Epithelial cell of proximal tubule (primary cell): Measurements from ENCODE around the gene SHROOM3. TPM values are rescaled to one million over a fixed set of nuclear protein-coding genes. Genes with fewer than 3 reads are reported as not detected.

Experiments used
- DNase-seq: peaks from one replicate; pipeline ENCODE4 v3.0.0-alpha.2; 2011; ENCODE audit warnings: low read depth
- H3K4me3 ChIP-seq: 2 replicates; pipeline ENCODE4 v1.5.1; 2011; ENCODE audit warnings: low read depth, mild to moderate bottlenecking, low read length
- total RNA-seq: library from RNA; depleted of rRNA; stranded (reverse); fragments of >200 nt; gene quantifications from 2 replicates; pipeline ENCODE4 v1.2.3, GENCODE V29; 2015
- TF ChIP-seq, protein P1 (sequence below): conservative IDR thresholded peaks from 2 replicates; pipeline ENCODE4 v1.5.1; 2012; ENCODE audit warnings: low read depth, mild to moderate bottlenecking, low read length

Gene SHROOM3
- total RNA-seq, 1 donor from 2014 or later: 109 TPM

DNA sequence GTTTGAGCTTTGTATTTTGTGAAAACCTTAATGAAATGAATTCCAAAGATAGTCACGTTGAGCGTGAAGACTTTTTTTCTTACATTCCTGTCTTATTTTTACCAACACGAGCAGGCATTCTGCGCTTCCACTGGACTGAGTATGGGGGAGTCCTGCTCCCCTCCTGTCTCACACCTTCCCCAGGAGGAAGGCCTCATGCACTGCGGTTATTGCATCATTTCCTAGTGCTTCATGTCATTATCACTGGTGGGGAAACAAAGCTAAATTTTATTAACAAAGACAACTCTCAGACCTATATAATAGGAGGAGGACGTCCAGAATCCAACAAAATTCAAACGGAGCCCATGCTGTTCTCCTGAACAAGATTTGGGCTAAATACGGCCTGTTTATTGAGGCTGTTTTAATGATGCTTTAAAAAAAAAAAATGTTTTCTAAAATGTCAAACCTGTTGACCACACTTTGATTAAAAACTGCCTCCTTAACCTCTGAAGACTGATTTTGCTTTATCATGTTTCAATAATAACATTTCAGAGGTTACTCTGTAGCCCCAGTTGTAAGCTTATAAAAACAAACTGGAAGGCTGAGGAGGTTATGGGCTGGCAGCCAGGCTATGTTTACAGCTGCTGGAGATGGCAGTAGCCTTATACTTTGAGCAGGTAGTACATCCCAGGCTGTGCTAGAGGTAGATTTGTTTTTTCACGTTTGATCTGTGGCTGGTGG, 344.9 kb downstream of the SHROOM3 start:
- H3K4me3 ChIP-seq: no peak overlapping the region
- no peak for DNase-seq
- TF ChIP-seq, protein P1, sequence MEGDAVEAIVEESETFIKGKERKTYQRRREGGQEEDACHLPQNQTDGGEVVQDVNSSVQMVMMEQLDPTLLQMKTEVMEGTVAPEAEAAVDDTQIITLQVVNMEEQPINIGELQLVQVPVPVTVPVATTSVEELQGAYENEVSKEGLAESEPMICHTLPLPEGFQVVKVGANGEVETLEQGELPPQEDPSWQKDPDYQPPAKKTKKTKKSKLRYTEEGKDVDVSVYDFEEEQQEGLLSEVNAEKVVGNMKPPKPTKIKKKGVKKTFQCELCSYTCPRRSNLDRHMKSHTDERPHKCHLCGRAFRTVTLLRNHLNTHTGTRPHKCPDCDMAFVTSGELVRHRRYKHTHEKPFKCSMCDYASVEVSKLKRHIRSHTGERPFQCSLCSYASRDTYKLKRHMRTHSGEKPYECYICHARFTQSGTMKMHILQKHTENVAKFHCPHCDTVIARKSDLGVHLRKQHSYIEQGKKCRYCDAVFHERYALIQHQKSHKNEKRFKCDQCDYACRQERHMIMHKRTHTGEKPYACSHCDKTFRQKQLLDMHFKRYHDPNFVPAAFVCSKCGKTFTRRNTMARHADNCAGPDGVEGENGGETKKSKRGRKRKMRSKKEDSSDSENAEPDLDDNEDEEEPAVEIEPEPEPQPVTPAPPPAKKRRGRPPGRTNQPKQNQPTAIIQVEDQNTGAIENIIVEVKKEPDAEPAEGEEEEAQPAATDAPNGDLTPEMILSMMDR: no peak

DNA sequence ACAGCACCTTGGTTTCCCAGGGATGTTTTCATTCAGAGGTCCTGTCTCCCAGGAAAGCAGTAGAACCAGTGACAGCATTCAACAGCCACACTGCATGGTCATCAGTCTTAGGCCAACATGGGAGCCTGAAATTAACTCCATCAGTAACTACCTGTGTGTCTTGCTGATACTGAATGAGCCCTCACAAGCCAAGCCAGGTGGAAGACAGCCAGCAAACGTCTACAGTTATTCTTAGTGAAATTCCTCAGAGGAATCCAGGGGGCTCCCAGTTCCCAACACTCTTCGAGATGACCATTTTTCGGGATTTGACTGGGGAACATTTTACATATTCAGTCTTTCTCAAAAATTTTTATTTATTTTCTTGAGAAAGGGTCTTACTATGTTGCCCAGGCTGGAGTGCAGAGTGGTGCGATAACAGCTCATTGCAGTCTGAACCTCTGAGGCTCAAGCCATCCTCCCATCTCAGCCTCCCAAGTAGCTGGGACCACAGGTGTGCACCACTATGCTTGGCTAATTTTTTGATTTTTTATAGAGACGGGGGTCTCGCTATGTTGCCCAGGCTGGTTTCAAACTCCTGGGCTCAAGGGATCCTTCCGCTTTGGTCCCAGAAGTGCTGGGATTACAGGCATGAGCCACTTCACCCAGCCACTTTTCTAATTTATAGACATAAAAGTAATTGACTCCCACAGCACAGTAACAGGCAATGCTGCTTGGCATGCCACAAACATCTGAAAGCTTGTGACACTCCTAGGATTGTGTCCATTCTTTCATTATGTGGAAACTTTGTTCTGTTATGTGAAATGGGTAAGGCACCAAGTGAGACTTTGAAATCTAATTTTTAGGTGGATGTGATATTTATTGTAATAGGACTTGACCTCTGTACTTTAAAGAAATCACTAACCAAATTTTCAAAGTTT, 346.0 kb downstream of the SHROOM3 start:
- H3K4me3 ChIP-seq: no peak overlapping the region
- TF ChIP-seq, protein P1: no peak
- no peak for DNase-seq

- TF ChIP-seq, protein P1: no peak
- no peak for DNase-seq
- H3K4me3 ChIP-seq: no peak overlapping the region
Observed at GRCh38 chr4:76781698-76782595, 346.9 kb downstream of the SHROOM3 start.

DNA sequence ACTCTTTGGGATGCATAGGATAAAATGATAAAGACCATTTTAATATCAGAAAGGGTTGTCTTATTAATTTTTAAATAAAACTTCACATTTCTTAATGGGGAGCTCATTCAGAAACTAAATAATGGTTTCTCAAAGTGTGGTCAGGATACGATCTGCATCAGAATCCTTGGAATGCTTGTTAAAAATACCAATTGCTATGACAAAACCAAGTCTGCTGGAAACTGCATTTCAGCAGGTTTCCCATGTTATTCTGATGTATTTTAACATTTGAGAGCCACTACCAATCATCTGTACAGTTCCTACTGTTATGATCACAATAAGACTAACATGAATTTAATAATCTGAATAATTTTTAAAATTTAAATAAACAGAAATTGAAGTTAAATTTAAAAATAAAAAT, 347.8 kb downstream of the SHROOM3 start:
- DNase-seq: no peak
- H3K4me3 ChIP-seq: no peak overlapping the region
- TF ChIP-seq, protein P1: no peak

GRCh38 chr4:76783836-76784235, 348.8 kb downstream of the SHROOM3 start:
- DNase-seq: no peak
- TF ChIP-seq, protein P1: no peak
- no peak overlapping the region for H3K4me3 ChIP-seq

DNA sequence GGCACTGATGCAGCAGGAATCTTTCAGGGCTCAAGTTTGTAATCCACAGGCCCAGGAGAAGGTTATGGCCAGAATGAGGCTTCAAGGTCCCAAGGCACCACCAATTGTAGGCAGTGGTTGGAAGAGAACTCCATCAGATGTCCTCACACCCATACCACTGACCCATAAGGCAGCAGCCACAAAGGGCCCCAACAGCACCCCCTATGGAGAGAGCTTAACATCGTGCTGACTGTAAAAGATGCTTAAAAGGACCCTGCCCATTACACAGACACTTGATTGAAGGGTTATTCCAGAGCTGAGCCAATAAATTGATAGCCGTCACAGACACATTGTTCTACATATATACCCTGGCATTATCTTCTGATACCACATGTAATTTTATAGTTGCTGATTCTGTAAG, 349.2 kb downstream of the SHROOM3 start:
- TF ChIP-seq, protein P1: peak; percentile 40
- DNase-seq: no peak

More for the DNA sequence above, 349.2 kb downstream of the SHROOM3 start:
- no peak overlapping the region for H3K4me3 ChIP-seq
